Endodermal cell (in vitro differentiated cells): ENCODE measurements around the gene USP2. TPM values are rescaled to one million over a fixed set of nuclear protein-coding genes. Genes with fewer than 3 reads are reported as not detected.

ENCODE experiments used
- DNase-seq: peaks from one replicate; pipeline ENCODE4 v3.0.0-alpha.2; 2017
- H3K27ac ChIP-seq: 2 replicates; pipeline ENCODE4 v1.5.1; 2013; ENCODE audit warnings: mild to moderate bottlenecking, low read depth, low read length, moderate library complexity
- H3K27me3 ChIP-seq: 2 replicates; pipeline ENCODE4 v1.6.1; 2013; ENCODE audit warnings: mild to moderate bottlenecking, low read length, moderate library complexity; ENCODE audit not compliant: insufficient read depth, control insufficient read depth, poor library complexity, severe bottlenecking
- H3K36me3 ChIP-seq: 2 replicates; pipeline ENCODE4 v1.7.0; 2013; ENCODE audit warnings: mild to moderate bottlenecking, low read length, moderate library complexity; ENCODE audit not compliant: control insufficient read depth, insufficient read depth
- H3K4me1 ChIP-seq: one replicate; pipeline ENCODE4 v1.7.0; 2013; ENCODE audit warnings: low read length; ENCODE audit not compliant: control insufficient read depth, insufficient read depth
- H3K4me3 ChIP-seq: 2 replicates; pipeline ENCODE4 v1.5.1; 2013; ENCODE audit warnings: mild to moderate bottlenecking, low read length, moderate library complexity
- H3K9ac ChIP-seq: 2 replicates; pipeline ENCODE4 v1.6.1; 2013; ENCODE audit warnings: mild to moderate bottlenecking, low read length, moderate library complexity; ENCODE audit not compliant: poor library complexity, severe bottlenecking; ENCODE audit errors: extremely low read depth
- H3K9me3 ChIP-seq: 2 replicates; pipeline ENCODE4 v1.6.1; 2013; ENCODE audit warnings: mild to moderate bottlenecking, low read length, moderate library complexity; ENCODE audit not compliant: control insufficient read depth
- H3K27ac Mint-ChIP-seq: 2 replicates; pipeline ENCODE4 v1.8.0; 2020; ENCODE audit warnings: mixed read lengths
- H3K27me3 Mint-ChIP-seq: 2 replicates; pipeline ENCODE4 v1.8.0; 2021; ENCODE audit warnings: mild to moderate bottlenecking, mixed read lengths; ENCODE audit not compliant: insufficient read depth
- H3K36me3 Mint-ChIP-seq: 2 replicates; pipeline ENCODE4 v1.8.0; 2020; ENCODE audit warnings: low read depth, mixed read lengths
- H3K4me1 Mint-ChIP-seq: 2 replicates; pipeline ENCODE4 v1.8.0; 2020; ENCODE audit warnings: mixed read lengths
- H3K4me3 Mint-ChIP-seq: 2 replicates; pipeline ENCODE4 v1.8.0; 2020; ENCODE audit warnings: mild to moderate bottlenecking, moderate library complexity, mixed read lengths
- H3K9me3 Mint-ChIP-seq: 2 replicates; pipeline ENCODE4 v1.8.0; 2020; ENCODE audit warnings: mild to moderate bottlenecking, mixed read lengths
- WGBS, 2 experiments: methylation state at CpG; one replicate each; pipeline versions ENCODE4 v1.1.5 to v1.1.7; 2013; ENCODE audit warnings: missing lambda C conversion rate in 2 of 2, mixed read lengths in 1 of 2; ENCODE audit not compliant: insufficient coverage in 1 of 2, insufficient read length in 1 of 2; 5-methylcytosine and 5-hydroxymethylcytosine counted together
- total RNA-seq, 2 donors: library from RNA; stranded (reverse); fragmentation: NEBNext Ultra II Directional in 1 of 2; extraction: Animal tissue kit (Norgen Biotek cat#: 25700) in 1 of 2; gene quantifications; 2 replicates in 1 of 2; 3 replicates in 1 of 2; pipeline ENCODE4 v1.2.1, GENCODE V29; 2021
- TF ChIP-seq, protein P1 (sequence below): fragments of 200-600 bp; sonication (generic); conservative IDR thresholded peaks from 2 replicates; pipeline ENCODE4 v1.5.0; 2021; ENCODE audit warnings: antibody characterized with exemption, mild to moderate bottlenecking

The USP2 gene
- total RNA-seq, 2 donors from 2014 or later, result 17.8 to 21.1 TPM

DNA sequence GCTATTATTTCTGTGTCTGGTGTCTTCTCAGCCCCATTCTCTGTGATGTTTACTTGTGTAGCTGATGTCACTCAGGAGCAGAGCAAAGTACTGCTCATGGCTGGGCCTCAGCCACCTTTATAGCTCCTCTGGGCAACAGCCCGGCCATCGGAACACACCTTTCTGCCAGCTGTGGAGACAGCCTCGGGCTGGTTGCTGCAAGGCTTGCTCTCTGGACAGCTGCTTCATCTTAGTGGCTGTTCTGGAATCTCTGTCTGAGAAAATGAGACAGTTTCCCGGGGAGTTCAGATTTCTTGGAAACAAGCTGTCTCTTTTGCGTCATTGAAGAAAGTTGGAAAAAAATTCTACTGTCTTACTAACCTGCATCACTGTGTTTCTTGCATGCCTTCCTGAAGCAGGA is 21.5 kb upstream of the USP2 start:
- DNase-seq, result no peak
- H3K27me3 Mint-ChIP-seq, result peaks cover 5% of the 10 kb centered on the region
- H3K9me3 Mint-ChIP-seq, result peaks cover 15% of the 10 kb centered on the region
- Histone ChIP-seq H3K9me3 (peaks cover 20% of the 10 kb centered on the region), H3K27me3 (no peaks in the 10 kb centered on the region), H3K4me1 (no peaks in the 10 kb centered on the region), H3K36me3 (no peaks in the 10 kb centered on the region), H3K9ac (no peak overlapping the region), H3K4me3 (no peak overlapping the region), H3K27ac (no peak overlapping the region)
- H3K36me3 Mint-ChIP-seq, result peaks cover 3% of the 10 kb centered on the region
- 91 to 95% methylated on average over 4 to 5 of the region's 5 CpGs for WGBS, 2 experiments
- H3K27ac Mint-ChIP-seq, result no peak overlapping the region
- no peaks in the 10 kb centered on the region for H3K4me1 Mint-ChIP-seq
- TF ChIP-seq, protein P1, sequence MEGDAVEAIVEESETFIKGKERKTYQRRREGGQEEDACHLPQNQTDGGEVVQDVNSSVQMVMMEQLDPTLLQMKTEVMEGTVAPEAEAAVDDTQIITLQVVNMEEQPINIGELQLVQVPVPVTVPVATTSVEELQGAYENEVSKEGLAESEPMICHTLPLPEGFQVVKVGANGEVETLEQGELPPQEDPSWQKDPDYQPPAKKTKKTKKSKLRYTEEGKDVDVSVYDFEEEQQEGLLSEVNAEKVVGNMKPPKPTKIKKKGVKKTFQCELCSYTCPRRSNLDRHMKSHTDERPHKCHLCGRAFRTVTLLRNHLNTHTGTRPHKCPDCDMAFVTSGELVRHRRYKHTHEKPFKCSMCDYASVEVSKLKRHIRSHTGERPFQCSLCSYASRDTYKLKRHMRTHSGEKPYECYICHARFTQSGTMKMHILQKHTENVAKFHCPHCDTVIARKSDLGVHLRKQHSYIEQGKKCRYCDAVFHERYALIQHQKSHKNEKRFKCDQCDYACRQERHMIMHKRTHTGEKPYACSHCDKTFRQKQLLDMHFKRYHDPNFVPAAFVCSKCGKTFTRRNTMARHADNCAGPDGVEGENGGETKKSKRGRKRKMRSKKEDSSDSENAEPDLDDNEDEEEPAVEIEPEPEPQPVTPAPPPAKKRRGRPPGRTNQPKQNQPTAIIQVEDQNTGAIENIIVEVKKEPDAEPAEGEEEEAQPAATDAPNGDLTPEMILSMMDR, result no peak
- H3K4me3 Mint-ChIP-seq, result no peak overlapping the region

DNA sequence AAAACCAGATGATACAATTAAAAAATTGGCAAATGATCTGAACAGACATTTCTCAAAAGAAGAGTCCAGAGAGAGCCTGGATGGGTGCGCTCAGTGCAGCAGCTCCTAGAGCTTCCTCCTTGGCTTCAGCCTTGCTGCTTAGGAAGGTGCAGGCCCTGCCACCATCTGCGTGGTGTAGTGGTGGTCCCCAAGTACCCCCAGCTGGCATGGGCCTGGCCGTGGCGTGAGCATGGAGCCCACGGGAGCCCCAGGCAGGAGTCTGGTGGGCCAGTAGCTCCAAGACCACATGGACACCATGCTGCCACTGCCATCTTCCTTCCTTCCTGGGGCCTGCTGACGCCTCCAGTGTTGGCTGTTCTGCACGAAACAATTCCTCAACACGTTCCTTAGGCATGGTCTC is 21.0 kb upstream of the USP2 start:
- no peaks in the 10 kb centered on the region for H3K36me3 ChIP-seq
- no peaks in the 10 kb centered on the region for H3K27me3 ChIP-seq
- no peaks in the 10 kb centered on the region for H3K4me1 Mint-ChIP-seq
- H3K36me3 Mint-ChIP-seq, result peaks cover 7% of the 10 kb centered on the region
- H3K4me3 ChIP-seq, result no peak overlapping the region
- no peak overlapping the region for H3K9ac ChIP-seq
- WGBS, 2 experiments, result 87 to 91% methylated on average over 6 to 8 of the region's 8 CpGs
- H3K4me3 Mint-ChIP-seq, result no peak overlapping the region
- H3K9me3 Mint-ChIP-seq, result peaks cover 17% of the 10 kb centered on the region
- peaks cover 24% of the 10 kb centered on the region for H3K9me3 ChIP-seq
- peaks cover 5% of the 10 kb centered on the region for H3K27me3 Mint-ChIP-seq
- TF ChIP-seq, protein P1, result no peak
- no peak overlapping the region for H3K27ac Mint-ChIP-seq
- H3K27ac ChIP-seq, result no peak overlapping the region
- H3K4me1 ChIP-seq, result no peaks in the 10 kb centered on the region
- no peak for DNase-seq

DNA sequence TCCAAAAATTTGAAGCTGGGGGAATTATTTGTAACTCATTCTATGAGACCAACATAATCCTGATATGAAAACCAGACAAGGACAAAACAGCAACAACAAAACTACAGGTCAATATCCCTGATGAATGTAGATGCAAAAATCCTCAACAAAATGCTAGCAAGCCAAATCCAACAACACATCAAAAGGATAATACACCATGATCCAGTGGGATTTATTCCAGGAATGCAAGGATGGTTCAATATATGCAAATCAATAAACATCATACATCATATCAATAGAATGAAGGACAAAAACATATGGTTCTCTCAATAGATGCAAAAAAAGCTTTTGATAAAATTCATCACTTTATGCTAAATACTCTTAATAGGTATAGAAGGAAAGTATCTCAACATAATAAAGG is 19.4 kb upstream of the USP2 start:
- Mint-ChIP-seq H3K27ac (no peak overlapping the region), H3K4me1 (no peaks in the 10 kb centered on the region), H3K4me3 (no peak overlapping the region), H3K36me3 (peaks cover 7% of the 10 kb centered on the region), H3K27me3 (peaks cover 5% of the 10 kb centered on the region), H3K9me3 (peaks cover 17% of the 10 kb centered on the region)
- Histone ChIP-seq H3K9me3 (peaks cover 24% of the 10 kb centered on the region), H3K27me3 (no peaks in the 10 kb centered on the region), H3K4me1 (no peaks in the 10 kb centered on the region), H3K36me3 (no peaks in the 10 kb centered on the region), H3K4me3 (no peak overlapping the region), H3K27ac (no peak overlapping the region), H3K9ac (no peak overlapping the region)
- TF ChIP-seq, protein P1, result no peak
- DNase-seq, result no peak
